A549 (cell line): ENCODE data around the gene MED12L. TPM values are rescaled to one million over a fixed set of nuclear protein-coding genes. Genes with fewer than 3 reads are reported as not detected.

Experiments used
- ATAC-seq, 2 experiments: fragments of 200-7000 bp in 1 of 2; fragments of >200 bp in 1 of 2; cut with Nextera tagmentation in 1 of 2; cut with Tn5 transposase in 1 of 2; 3 replicates each; pipeline versions ENCODE4 v1.8.0 to v1.9.1; 2018 to 2020; ENCODE audit warnings: mild to moderate bottlenecking in 1 of 2, moderate library complexity in 1 of 2
- CTCF ChIA-PET: fragments of 300-600 bp; sonication (Branson Sonifier 250); formaldehyde crosslinking; extraction: SDS; loops from one replicate; lab custom pipeline; 2021; ENCODE audit warnings: antibody characterized with exemption, inconsistent platforms; lab: Yijun Ruan, JAX
- POLR2A ChIA-PET: fragments of 350-600 bp; formaldehyde crosslinking; extraction: SDS; loops from one replicate; lab custom pipeline; 2021; ENCODE audit warnings: antibody characterized with exemption, inconsistent platforms; lab: Yijun Ruan, JAX
- DNase-seq, 2 experiments: peaks; one replicate each; pipeline versions ENCODE4 v3.0.0 to v3.0.0-alpha.2; 2011 to 2016; ENCODE audit warnings: low read depth in 1 of 2, low spot score in 1 of 2
- FAIRE-seq: peaks from 2 replicates; lab custom pipeline; 2011; peaks lifted over from hg19 to GRCh38; lab: Jason Lieb, UNC
- H3K27ac ChIP-seq, 2 experiments: fragments of >200 bp; sonication (Bioruptor Twin); formaldehyde crosslinking; 3 replicates each; pipeline ENCODE4 v1.5.1; 2016 to 2017
- H3K4me1 ChIP-seq: fragments of >200 bp; sonication (Bioruptor Twin); formaldehyde crosslinking; 3 replicates; pipeline ENCODE4 v1.6.1; 2016
- H3K4me2 ChIP-seq: fragments of >200 bp; sonication (Bioruptor Twin); formaldehyde crosslinking; 3 replicates; pipeline ENCODE4 v1.6.1; 2016
- H3K4me3 ChIP-seq: fragments of >200 bp; sonication (Bioruptor Twin); formaldehyde crosslinking; 3 replicates; pipeline ENCODE4 v1.5.1; 2016
- H3K9me3 ChIP-seq: fragments of >200 bp; sonication (Bioruptor Twin); formaldehyde crosslinking; 3 replicates; pipeline ENCODE4 v1.6.1; 2016
- EP300 ChIP-seq, 2 experiments: fragments of >200 bp; sonication (Bioruptor Twin); formaldehyde crosslinking; IDR thresholded peaks; 2 replicates in 1 of 2; 3 replicates in 1 of 2; pipeline ENCODE4 v1.6.1; 2016 to 2017
- JUNB ChIP-seq: fragments of >200 bp; sonication (Bioruptor Twin); formaldehyde crosslinking; IDR thresholded peaks from 2 replicates; pipeline ENCODE4 v1.6.1; 2016
- RAD21 ChIP-seq, 2 experiments: fragments of >200 bp in 1 of 2; sonication (Bioruptor Twin) in 1 of 2; formaldehyde crosslinking in 1 of 2; IDR thresholded peaks in 1 of 2; conservative IDR thresholded peaks in 1 of 2; 2 replicates in 1 of 2; 3 replicates in 1 of 2; pipeline ENCODE4 v1.6.1; 2012 to 2018; ENCODE audit warnings: inconsistent platforms in 1 of 2
- WGBS: methylation state at CpG from one replicate; pipeline ENCODE4 v1.1.6; 2017; ENCODE audit errors: missing lambda C conversion rate; 5-methylcytosine and 5-hydroxymethylcytosine counted together
- polyA plus RNA-seq, 4 experiments: library from polyadenylated mRNA; depleted of rRNA in 3 of 4; stranded (reverse); fragments of >200 nt; fragmentation: RNase III in 1 of 4; extraction: RNeasy Plus Mini Kit Qiagen cat#74134 plus additional on column Dnase treatment in 1 of 4; gene quantifications; 2 replicates in 3 of 4; 3 replicates in 1 of 4; pipeline ENCODE4 v1.2.3, GENCODE V29; 2011 to 2017
- small RNA-seq, 6 experiments: library from RNA; depleted of rRNA; stranded (forward); fragments of <200 nt; gene quantifications; one replicate each; pipeline ENCODE3, GENCODE V24; 2012
- TF ChIP-seq, protein P1 (sequence below): fragments of 250-450 bp; sonication (Bioruptor Pico); IDR thresholded peaks from 2 replicates; pipeline ENCODE4 v1.5.0; 2021; ENCODE audit warnings: mild to moderate bottlenecking, moderate library complexity, borderline replicate concordance
- TF ChIP-seq, protein P2 (sequence below): fragments of 200-600 bp; sonication (generic); IDR thresholded peaks from 2 replicates; pipeline ENCODE4 v1.6.1; 2016; ENCODE audit warnings: antibody characterized with exemption, mild to moderate bottlenecking, moderate library complexity

MED12L gene
- polyA plus RNA-seq, 2 of the 4 experiments (the other 2 are of a cell fraction): 0.32 to 0.63 TPM

DNA sequence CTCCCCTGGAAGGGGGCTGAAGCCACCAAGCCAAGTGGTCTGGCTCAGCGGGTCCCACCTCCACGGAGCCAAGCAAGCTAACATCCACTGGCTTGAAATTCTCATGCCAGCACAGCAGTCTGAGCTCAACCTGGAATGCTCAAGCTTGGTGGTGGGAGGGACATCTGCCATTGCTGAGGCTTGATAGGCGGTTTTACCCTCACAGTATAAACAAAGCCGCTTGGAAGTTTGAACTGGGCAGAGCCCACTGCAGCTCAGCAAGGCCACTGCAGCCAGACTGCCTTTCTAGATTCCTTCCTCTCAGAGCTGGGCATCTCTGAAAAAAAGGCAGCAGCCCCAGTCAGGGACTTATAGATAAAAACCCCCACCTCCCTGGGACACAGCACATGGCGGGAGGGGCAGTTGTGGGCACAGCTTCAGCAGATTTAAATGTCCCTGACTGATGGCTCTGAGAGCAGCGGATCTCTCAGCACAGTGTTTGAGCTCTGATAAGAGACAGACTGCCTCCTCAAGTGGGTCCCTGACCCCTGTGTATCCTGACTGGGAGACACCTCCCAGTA, 398.6 kb downstream of the MED12L start:
- ChIA-PET POLR2A (no interaction called here), CTCF (interaction anchor here (0.6 to 4.1 kb wide), 5 partner anchors 9 to 191 kb away, joined by 3 to 23 read pairs (median 3); no protein-coding TSS in a partner anchor)
- WGBS: 91% methylated on average over 4 of the region's 6 CpGs
- H3K9me3 ChIP-seq: peaks cover 6% of the 10 kb centered on the region; the same call in 1 of the 3 replicates
- ATAC-seq: no peak
- no peak for FAIRE-seq
- no peaks in the 10 kb centered on the region for H3K4me1 ChIP-seq
- TF ChIP-seq RAD21 (conservative IDR thresholded peaks at IDR 0.05 in 1 of 2, IDR thresholded peaks at IDR 0.05 in 1 of 2): no peak
- TF ChIP-seq JUNB: no peak
- no peak for TF ChIP-seq EP300 (IDR thresholded peaks at IDR 0.05)
- TF ChIP-seq, protein P1, sequence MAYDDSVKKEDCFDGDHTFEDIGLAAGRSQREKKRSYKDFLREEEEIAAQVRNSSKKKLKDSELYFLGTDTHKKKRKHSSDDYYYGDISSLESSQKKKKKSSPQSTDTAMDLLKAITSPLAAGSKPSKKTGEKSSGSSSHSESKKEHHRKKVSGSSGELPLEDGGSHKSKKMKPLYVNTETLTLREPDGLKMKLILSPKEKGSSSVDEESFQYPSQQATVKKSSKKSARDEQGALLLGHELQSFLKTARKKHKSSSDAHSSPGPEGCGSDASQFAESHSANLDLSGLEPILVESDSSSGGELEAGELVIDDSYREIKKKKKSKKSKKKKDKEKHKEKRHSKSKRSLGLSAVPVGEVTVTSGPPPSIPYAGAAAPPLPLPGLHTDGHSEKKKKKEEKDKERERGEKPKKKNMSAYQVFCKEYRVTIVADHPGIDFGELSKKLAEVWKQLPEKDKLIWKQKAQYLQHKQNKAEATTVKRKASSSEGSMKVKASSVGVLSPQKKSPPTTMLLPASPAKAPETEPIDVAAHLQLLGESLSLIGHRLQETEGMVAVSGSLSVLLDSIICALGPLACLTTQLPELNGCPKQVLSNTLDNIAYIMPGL (CRISPR knock-in tag): no peak
- TF ChIP-seq, protein P2, sequence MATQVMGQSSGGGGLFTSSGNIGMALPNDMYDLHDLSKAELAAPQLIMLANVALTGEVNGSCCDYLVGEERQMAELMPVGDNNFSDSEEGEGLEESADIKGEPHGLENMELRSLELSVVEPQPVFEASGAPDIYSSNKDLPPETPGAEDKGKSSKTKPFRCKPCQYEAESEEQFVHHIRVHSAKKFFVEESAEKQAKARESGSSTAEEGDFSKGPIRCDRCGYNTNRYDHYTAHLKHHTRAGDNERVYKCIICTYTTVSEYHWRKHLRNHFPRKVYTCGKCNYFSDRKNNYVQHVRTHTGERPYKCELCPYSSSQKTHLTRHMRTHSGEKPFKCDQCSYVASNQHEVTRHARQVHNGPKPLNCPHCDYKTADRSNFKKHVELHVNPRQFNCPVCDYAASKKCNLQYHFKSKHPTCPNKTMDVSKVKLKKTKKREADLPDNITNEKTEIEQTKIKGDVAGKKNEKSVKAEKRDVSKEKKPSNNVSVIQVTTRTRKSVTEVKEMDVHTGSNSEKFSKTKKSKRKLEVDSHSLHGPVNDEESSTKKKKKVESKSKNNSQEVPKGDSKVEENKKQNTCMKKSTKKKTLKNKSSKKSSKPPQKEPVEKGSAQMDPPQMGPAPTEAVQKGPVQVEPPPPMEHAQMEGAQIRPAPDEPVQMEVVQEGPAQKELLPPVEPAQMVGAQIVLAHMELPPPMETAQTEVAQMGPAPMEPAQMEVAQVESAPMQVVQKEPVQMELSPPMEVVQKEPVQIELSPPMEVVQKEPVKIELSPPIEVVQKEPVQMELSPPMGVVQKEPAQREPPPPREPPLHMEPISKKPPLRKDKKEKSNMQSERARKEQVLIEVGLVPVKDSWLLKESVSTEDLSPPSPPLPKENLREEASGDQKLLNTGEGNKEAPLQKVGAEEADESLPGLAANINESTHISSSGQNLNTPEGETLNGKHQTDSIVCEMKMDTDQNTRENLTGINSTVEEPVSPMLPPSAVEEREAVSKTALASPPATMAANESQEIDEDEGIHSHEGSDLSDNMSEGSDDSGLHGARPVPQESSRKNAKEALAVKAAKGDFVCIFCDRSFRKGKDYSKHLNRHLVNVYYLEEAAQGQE: no peak
- no peak overlapping the region for H3K4me3 ChIP-seq
- H3K4me2 ChIP-seq: no peak overlapping the region
- H3K27ac ChIP-seq: no peak overlapping the region
- DNase-seq: no peak

Small RNA genes lying within 50 kb of the gene (small RNA-seq; reads per million reads assigned to genes)
- gene RNA5SP145: 0 to 24.9 (median 0) reads per million in 6 experiments

Other genes with a start within 250 kb of the MED12L start
- not detected in 2 replicates for gene MINDY4B, start 180.2 kb upstream of the MED12L start, polyA plus RNA-seq (2011; rRNA removed)
- not detected in 3 replicates for gene MINDY4B, start 180.2 kb upstream of the MED12L start, polyA plus RNA-seq (2017; fragmentation: RNase III; extraction: RNeasy Plus Mini Kit Qiagen cat#74134 plus additional on column Dnase treatment)
- gene CLRN1, start 112.9 kb upstream of the MED12L start, polyA plus RNA-seq (2011; rRNA removed): not detected in 2 replicates
- not detected in 3 replicates for gene CLRN1, start 112.9 kb upstream of the MED12L start, polyA plus RNA-seq (2017; fragmentation: RNase III; extraction: RNeasy Plus Mini Kit Qiagen cat#74134 plus additional on column Dnase treatment)
- not detected in 2 replicates for gene GPR171, start 117.6 kb downstream of the MED12L start, polyA plus RNA-seq (2011; rRNA removed)
- not detected in 3 replicates for gene GPR171, start 117.6 kb downstream of the MED12L start, polyA plus RNA-seq (2017; fragmentation: RNase III; extraction: RNeasy Plus Mini Kit Qiagen cat#74134 plus additional on column Dnase treatment)
- not detected in 2 replicates for gene P2RY14, start 192.9 kb downstream of the MED12L start, polyA plus RNA-seq (2011; rRNA removed)
- not detected in 3 replicates for gene P2RY14, start 192.9 kb downstream of the MED12L start, polyA plus RNA-seq (2017; fragmentation: RNase III; extraction: RNeasy Plus Mini Kit Qiagen cat#74134 plus additional on column Dnase treatment)
- 0.52 and 0.56 TPM in 2 replicates for gene GPR87, start 231.2 kb downstream of the MED12L start, polyA plus RNA-seq (2011; rRNA removed)
- gene GPR87, start 231.2 kb downstream of the MED12L start, polyA plus RNA-seq (2017; fragmentation: RNase III; extraction: RNeasy Plus Mini Kit Qiagen cat#74134 plus additional on column Dnase treatment): 0.41 to 0.66 TPM (median 0.41 TPM) in 3 replicates
- gene P2RY13, start 243.9 kb downstream of the MED12L start, polyA plus RNA-seq (2011; rRNA removed): not detected in 2 replicates
- gene P2RY13, start 243.9 kb downstream of the MED12L start, polyA plus RNA-seq (2017; fragmentation: RNase III; extraction: RNeasy Plus Mini Kit Qiagen cat#74134 plus additional on column Dnase treatment): not detected in 3 replicates